HL-60/S4 (cell line): ENCODE results near the gene KCTD14.
"Not testable (repeated sequence)": the region's sequence is repeated elsewhere in the genome, so short reads cannot be mapped to it uniquely, and the experiment has no call there.

ENCODE experiments used
- in situ Hi-C: fragments of 300-500 bp; cut with MboI; formaldehyde crosslinking; loops from 2 replicates; pipeline ENCODE4 v1.14.3; 2022; ENCODE audit warnings: low sequenced_read_pairs

The KCTD14 gene

GRCh38 chr11:78048561-78048960, 25.5 kb upstream of the KCTD14 start:
- in situ Hi-C loops = no loop called here

GRCh38 chr11:78046486-78046854, 23.4 kb upstream of the KCTD14 start:
- in situ Hi-C loops = no loop called here

- in situ Hi-C loops = no loop called here
Observed at GRCh38 chr11:78045851-78046485, 22.9 kb upstream of the KCTD14 start.

GRCh38 chr11:78044706-78045105, 21.6 kb upstream of the KCTD14 start:
- in situ Hi-C loops = no loop called here

GRCh38 chr11:78041843-78042440, 18.9 kb upstream of the KCTD14 start:
- in situ Hi-C loops = no loop called here

- in situ Hi-C loops = not testable (repeated sequence)
Observed at GRCh38 chr11:78041380-78041719, 18.3 kb upstream of the KCTD14 start.

- in situ Hi-C loops = no loop called here
Observed at GRCh38 chr11:78040691-78041379, 17.8 kb upstream of the KCTD14 start.

- in situ Hi-C loops = no loop called here
Observed at GRCh38 chr11:78039919-78040671, 17.0 kb upstream of the KCTD14 start.

GRCh38 chr11:78039391-78039918, 16.4 kb upstream of the KCTD14 start:
- in situ Hi-C loops = no loop called here

GRCh38 chr11:78038697-78039313, 15.7 kb upstream of the KCTD14 start:
- in situ Hi-C loops = no loop called here

- in situ Hi-C loops = no loop called here
Observed at GRCh38 chr11:78037825-78038620, 14.9 kb upstream of the KCTD14 start.

GRCh38 chr11:78037056-78037455, 14.0 kb upstream of the KCTD14 start:
- in situ Hi-C loops = no loop called here

- in situ Hi-C loops = no loop called here
Observed at GRCh38 chr11:78036313-78036712, 13.2 kb upstream of the KCTD14 start.

GRCh38 chr11:78034623-78035022, 11.5 kb upstream of the KCTD14 start:
- in situ Hi-C loops = no loop called here

GRCh38 chr11:78033040-78033439, 10.0 kb upstream of the KCTD14 start:
- in situ Hi-C loops = no loop called here

GRCh38 chr11:78032090-78032489, 9.0 kb upstream of the KCTD14 start:
- in situ Hi-C loops = no loop called here

GRCh38 chr11:78031629-78032028, 8.6 kb upstream of the KCTD14 start:
- in situ Hi-C loops = no loop called here

GRCh38 chr11:78030429-78031325, 7.6 kb upstream of the KCTD14 start:
- in situ Hi-C loops = no loop called here

GRCh38 chr11:78028423-78028822, 5.3 kb upstream of the KCTD14 start:
- in situ Hi-C loops = not testable (repeated sequence)
